Thoracic aorta (tissue), 2 donors: Measurements from ENCODE around the gene OTOG. TPM values are rescaled to one million over a fixed set of nuclear protein-coding genes. Genes with fewer than 3 reads are reported as not detected.

Experiments used
- ATAC-seq: fragments of 150-250 bp; one replicate; pipeline ENCODE4 v1.8.0; 2017; ENCODE audit warnings: low read depth; ENCODE audit not compliant: insufficient number of reproducible peaks, low FRiP score
- DNase-seq: peaks from one replicate; pipeline ENCODE4 v3.0.0-alpha.2; 2020; ENCODE audit warnings: low spot score
- H3K27ac ChIP-seq, 2 donors: fragments of 200-600 bp; sonication (generic); 1 replicate in 1 of 2; 2 replicates in 1 of 2; pipeline ENCODE4 v1.5.1; 2016; ENCODE audit warnings: mild to moderate bottlenecking in 2 of 2, moderate library complexity in 2 of 2
- H3K27me3 ChIP-seq: fragments of 200-600 bp; sonication (generic); replicated peaks from 2 replicates; pipeline ENCODE4 v1.6.0; 2016; ENCODE audit warnings: mild to moderate bottlenecking; ENCODE audit not compliant: insufficient read depth
- H3K36me3 ChIP-seq: fragments of 200-600 bp; sonication (generic); one replicate; pipeline ENCODE4 v1.5.1; 2016
- H3K4me1 ChIP-seq, 2 donors: fragments of 200-600 bp; sonication (generic); 1 replicate in 1 of 2; 2 replicates in 1 of 2; pipeline versions ENCODE4 v1.5.1 to v1.6.0; 2016; ENCODE audit warnings: low read depth in 2 of 2, mild to moderate bottlenecking in 1 of 2; ENCODE audit not compliant: control insufficient read depth in 1 of 2
- H3K4me3 ChIP-seq: fragments of 200-600 bp; sonication (generic); 2 replicates; pipeline ENCODE4 v1.5.1; 2016; ENCODE audit warnings: mild to moderate bottlenecking
- H3K9me3 ChIP-seq: fragments of 200-600 bp; sonication (generic); 2 replicates; pipeline ENCODE4 v1.5.1; 2016
- CTCF ChIP-seq: fragments of 200-600 bp; sonication (generic); IDR thresholded peaks from one replicate; pipeline ENCODE4 v1.5.1; 2019; ENCODE audit warnings: antibody characterized with exemption
- total RNA-seq, 2 donors: library from RNA; depleted of rRNA; stranded (reverse); fragments of >200 nt; gene quantifications; one replicate each; pipeline versions ENCODE4 v1.1.0 to v1.2.3, GENCODE V29; 2016

Gene OTOG
- not detected for total RNA-seq

DNA sequence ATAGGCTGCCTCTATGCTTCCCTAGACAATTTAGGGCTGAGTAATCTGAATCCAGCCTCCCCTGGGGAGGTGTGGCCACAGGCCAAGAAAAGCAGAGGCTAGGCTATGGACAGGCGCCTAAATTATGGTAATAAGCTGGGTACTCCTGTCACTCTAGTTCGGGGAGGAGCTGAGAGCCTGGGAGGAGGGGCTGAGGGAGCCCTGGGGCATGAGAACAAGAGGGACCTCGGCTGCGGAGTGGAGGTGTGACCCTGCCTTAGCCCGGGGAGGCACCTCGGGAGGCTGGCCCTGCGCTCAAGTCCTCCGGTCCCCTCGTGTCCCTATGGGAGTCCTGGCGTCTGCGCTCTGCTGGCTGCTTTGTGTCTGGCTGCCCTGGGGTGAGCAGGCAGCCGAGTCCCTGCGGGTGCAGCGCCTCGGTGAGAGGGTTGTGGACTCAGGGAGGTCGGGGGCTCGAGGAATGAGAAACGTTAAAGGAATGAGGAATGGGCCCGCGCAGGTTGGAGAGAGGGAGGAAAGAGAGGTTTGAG lies at the start of gene OTOG:
Gene OTOG, plus strand, starts transcription at position 209 of the 527 bp plus-strand sequence. Its CDS starts 114 bp downstream, at position 323.
- DNase-seq = no peak
- Histone ChIP-seq H3K4me3 (no peak within 1 kb of the TSS), H3K4me1 (no peaks in the 10 kb centered on the region), H3K9me3 (no peaks in the 10 kb centered on the region), H3K36me3 (no peaks in the 10 kb centered on the region), H3K27me3 (no peaks in the 10 kb centered on the region), H3K27ac (no peak within 1 kb of the TSS)
- TF ChIP-seq CTCF = no peak
- no peak for ATAC-seq

DNA sequence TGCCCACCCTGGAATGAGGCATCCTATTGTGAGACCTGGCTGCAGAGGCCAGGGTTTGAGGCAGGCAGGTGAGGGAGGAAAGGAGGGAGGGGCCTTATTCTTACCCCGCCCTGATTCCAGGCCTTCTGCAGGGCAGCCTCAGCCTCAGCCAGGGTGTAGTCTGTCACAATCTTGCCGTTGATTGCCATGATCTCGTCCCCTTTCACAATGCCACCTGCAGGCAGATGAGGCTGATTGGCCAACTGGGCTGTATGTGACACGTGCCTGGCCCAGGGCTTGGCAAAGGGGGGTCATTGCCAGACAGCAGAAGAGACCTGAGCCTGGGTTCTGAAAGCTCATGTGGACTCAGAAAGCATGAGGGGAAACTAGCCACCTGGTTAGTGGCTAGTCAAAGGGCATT lies 49.0 kb upstream of the OTOG start:
- Histone ChIP-seq H3K4me1 (no peaks in the 10 kb centered on the region), H3K27me3 (no peaks in the 10 kb centered on the region), H3K4me3 (no peak overlapping the region), H3K9me3 (no peaks in the 10 kb centered on the region), H3K36me3 (no peaks in the 10 kb centered on the region), H3K27ac (no peak overlapping the region)
- ATAC-seq = no peak
- no peak for TF ChIP-seq CTCF
- no peak for DNase-seq

- Histone ChIP-seq H3K4me1 (no peaks in the 10 kb centered on the region), H3K9me3 (no peaks in the 10 kb centered on the region), H3K4me3 (no peak overlapping the region), H3K36me3 (no peaks in the 10 kb centered on the region), H3K27me3 (no peaks in the 10 kb centered on the region), H3K27ac (no peak overlapping the region)
- ATAC-seq (no peak), DNase-seq (no peak)
- TF ChIP-seq CTCF = no peak
These were observed 48.6 kb upstream of the OTOG start for GRCh38 chr11:17498475-17498874.

GRCh38 chr11:17500673-17501072 lies 46.4 kb upstream of the OTOG start:
- H3K4me1 ChIP-seq = no peaks in the 10 kb centered on the region
- ATAC-seq = no peak
- no peaks in the 10 kb centered on the region for H3K9me3 ChIP-seq
- DNase-seq = no peak
- H3K27ac ChIP-seq = no peak overlapping the region
- H3K27me3 ChIP-seq = no peaks in the 10 kb centered on the region
- no peak for TF ChIP-seq CTCF
- no peaks in the 10 kb centered on the region for H3K36me3 ChIP-seq
- no peak overlapping the region for H3K4me3 ChIP-seq

GRCh38 chr11:17502630-17503029 lies 44.4 kb upstream of the OTOG start:
- H3K36me3 ChIP-seq = no peaks in the 10 kb centered on the region
- no peak for DNase-seq
- TF ChIP-seq CTCF = no peak
- no peaks in the 10 kb centered on the region for H3K27me3 ChIP-seq
- no peak overlapping the region for H3K27ac ChIP-seq
- ATAC-seq = no peak
- H3K9me3 ChIP-seq = no peaks in the 10 kb centered on the region
- H3K4me3 ChIP-seq = no peak overlapping the region
- peaks cover 0 to under 1% of the 10 kb centered on the region in 2 donors for H3K4me1 ChIP-seq
